ENCODE measurements around the gene ITPKB. TPM values are rescaled to one million over a fixed set of nuclear protein-coding genes. Genes with fewer than 3 reads are reported as not detected.

The ITPKB gene
- total RNA-seq, 6 experiments from 2014 or later = 1.7 to 3.0 (median 2.2) TPM

GRCh38 chr1:226656201-226656600, 82.9 kb downstream of the ITPKB start:
- Mint-ChIP-seq H3K4me1 (ENCODE audit: low read depth) (peaks cover 35% of the 10 kb centered on the region), H3K27me3 (ENCODE audit: insufficient read depth) (peaks cover 5% of the 10 kb centered on the region; the same call in 1 of the 2 replicates), H3K4me3 (no peak overlapping the region), H3K36me3 (ENCODE audit: low read depth) (no peaks in the 10 kb centered on the region), H3K9me3 (no peaks in the 10 kb centered on the region), H3K27ac (no peak overlapping the region)
- no peak for TF ChIP-seq CTCF (IDR thresholded peaks at IDR 0.05)
- DNase-seq = no peak

- H3K36me3 Mint-ChIP-seq (ENCODE audit: low read depth) = no peaks in the 10 kb centered on the region
- DNase-seq = no peak
Measured at GRCh38 chr1:226655251-226656163, 83.6 kb downstream of the ITPKB start.

DNA sequence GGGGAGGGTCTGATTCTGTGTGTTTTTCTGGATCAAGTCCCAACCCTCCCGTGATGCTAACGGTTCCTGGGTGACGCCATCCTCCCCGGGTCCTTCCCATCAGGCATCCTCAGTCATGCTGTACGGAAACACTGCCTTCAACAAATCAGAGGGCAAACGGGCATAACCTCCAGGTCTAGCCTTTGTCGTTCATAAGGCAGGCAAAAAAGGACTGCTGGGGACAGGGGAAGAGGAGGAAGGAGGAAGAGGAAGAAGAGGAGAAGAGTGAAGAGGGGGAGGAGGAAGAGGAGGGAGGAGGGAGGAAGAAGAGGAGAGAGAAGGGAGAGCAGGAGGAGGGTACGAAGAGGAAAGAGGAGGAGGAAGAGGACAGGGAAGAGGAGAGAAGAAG, 84.4 kb downstream of the ITPKB start:
- peaks cover 26% of the 10 kb centered on the region for H3K4me1 Mint-ChIP-seq (ENCODE audit: low read depth)
- TF ChIP-seq CTCF (IDR thresholded peaks at IDR 0.05) = no peak
- no peak overlapping the region for H3K27ac Mint-ChIP-seq
- H3K27me3 Mint-ChIP-seq (ENCODE audit: insufficient read depth) = peaks cover 7% of the 10 kb centered on the region; the same call in 1 of the 2 replicates
- no peak for DNase-seq
- no peaks in the 10 kb centered on the region for H3K9me3 Mint-ChIP-seq
- H3K36me3 Mint-ChIP-seq (ENCODE audit: low read depth) = no peaks in the 10 kb centered on the region
- no peak overlapping the region for H3K4me3 Mint-ChIP-seq

More at GRCh38 chr1:226655251-226656163, 83.6 kb downstream of the ITPKB start:
- no peak overlapping the region for H3K4me3 Mint-ChIP-seq
- no peaks in the 10 kb centered on the region for H3K9me3 Mint-ChIP-seq
- H3K27ac Mint-ChIP-seq = no peak overlapping the region
- peaks cover 31% of the 10 kb centered on the region for H3K4me1 Mint-ChIP-seq (ENCODE audit: low read depth)
- H3K27me3 Mint-ChIP-seq (ENCODE audit: insufficient read depth) = peaks cover 7% of the 10 kb centered on the region; the same call in 1 of the 2 replicates
- no peak for TF ChIP-seq CTCF (IDR thresholded peaks at IDR 0.05)

DNA sequence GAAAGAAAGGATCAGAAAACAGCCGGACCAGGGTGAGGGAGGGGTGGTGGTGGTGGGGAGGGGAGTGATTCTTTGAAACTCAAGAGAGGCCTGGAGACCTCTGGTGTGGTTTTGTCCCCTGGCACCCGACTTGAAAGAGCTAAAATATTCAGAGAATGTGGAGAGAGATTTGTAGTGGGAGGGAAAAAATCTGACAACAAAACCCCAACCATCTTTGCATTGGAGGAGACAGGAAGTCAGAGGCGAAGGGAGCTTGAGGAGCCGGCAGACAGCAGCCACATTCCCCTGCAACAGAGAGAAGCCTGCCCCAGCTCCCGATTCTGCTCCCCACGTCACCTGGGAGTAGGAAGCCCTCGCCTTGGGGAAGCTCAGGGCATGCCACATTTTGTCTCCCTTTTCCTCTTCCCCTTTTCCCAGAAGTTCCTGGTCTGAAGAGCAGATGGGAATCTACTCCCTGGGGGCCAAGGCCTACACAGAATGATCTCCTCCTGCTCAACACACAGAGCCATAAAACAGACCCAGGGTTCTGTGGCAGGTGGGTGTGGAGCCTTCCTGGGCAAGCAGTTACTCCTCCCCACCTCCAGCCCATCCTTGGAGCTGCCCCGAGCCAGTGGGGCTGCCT, 84.9 kb downstream of the ITPKB start:
- Mint-ChIP-seq H3K4me1 (ENCODE audit: low read depth) (peaks cover 26% of the 10 kb centered on the region), H3K9me3 (no peaks in the 10 kb centered on the region), H3K4me3 (no peak overlapping the region), H3K27me3 (ENCODE audit: insufficient read depth) (peaks cover 4% of the 10 kb centered on the region), H3K27ac (0 out of 2 replicates have a peak overlapping the region, but pooled peaks have one; percentile 9), H3K36me3 (ENCODE audit: low read depth) (no peaks in the 10 kb centered on the region)
- no peak for DNase-seq
- no peak for TF ChIP-seq CTCF (IDR thresholded peaks at IDR 0.05)

GRCh38 chr1:226653311-226653921, 85.7 kb downstream of the ITPKB start:
- peaks cover 26% of the 10 kb centered on the region for H3K4me1 Mint-ChIP-seq (ENCODE audit: low read depth)
- H3K27me3 Mint-ChIP-seq (ENCODE audit: insufficient read depth) = peaks cover 3% of the 10 kb centered on the region
- no peaks in the 10 kb centered on the region for H3K36me3 Mint-ChIP-seq (ENCODE audit: low read depth)
- 0 out of 2 replicates have a peak overlapping the region, but pooled peaks have one; percentile 9 for H3K27ac Mint-ChIP-seq
- no peak overlapping the region for H3K4me3 Mint-ChIP-seq
- no peak for TF ChIP-seq CTCF (IDR thresholded peaks at IDR 0.05)
- no peak for DNase-seq
- no peaks in the 10 kb centered on the region for H3K9me3 Mint-ChIP-seq
